GM18867 (cell line): ENCODE measurements around the gene FIBIN.
"Not testable (repeated sequence)": the region's sequence is repeated elsewhere in the genome, so short reads cannot be mapped to it uniquely, and the experiment has no call there.

Source experiments
- ATAC-seq: cut with Tn5 transposase; IDR thresholded peaks from one replicate; pipeline ENCODE4 v1.9.1; 2021; ENCODE audit warnings: mild to moderate bottlenecking, moderate library complexity; ENCODE audit not compliant: unreplicated experiment

The FIBIN gene

DNA sequence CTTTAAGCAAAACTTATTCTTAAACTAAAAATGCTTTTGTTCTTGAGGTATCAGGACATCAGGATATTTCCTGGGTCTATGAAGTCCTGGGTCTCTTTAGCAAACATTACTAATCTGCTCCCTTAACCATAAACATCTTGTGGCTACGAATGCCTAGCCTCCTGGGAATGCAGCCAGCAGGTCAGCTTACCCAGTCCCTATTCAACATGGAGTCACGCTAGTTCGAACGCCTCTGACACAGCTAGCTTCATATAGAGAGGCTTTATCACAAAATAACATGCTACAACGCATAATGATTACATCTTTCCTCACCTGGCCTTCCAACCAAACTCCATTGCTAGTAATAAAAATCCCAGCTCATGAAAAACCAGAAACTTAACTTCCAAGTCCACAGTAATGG is 17.5 kb upstream of the FIBIN start:
- no peak for ATAC-seq

DNA sequence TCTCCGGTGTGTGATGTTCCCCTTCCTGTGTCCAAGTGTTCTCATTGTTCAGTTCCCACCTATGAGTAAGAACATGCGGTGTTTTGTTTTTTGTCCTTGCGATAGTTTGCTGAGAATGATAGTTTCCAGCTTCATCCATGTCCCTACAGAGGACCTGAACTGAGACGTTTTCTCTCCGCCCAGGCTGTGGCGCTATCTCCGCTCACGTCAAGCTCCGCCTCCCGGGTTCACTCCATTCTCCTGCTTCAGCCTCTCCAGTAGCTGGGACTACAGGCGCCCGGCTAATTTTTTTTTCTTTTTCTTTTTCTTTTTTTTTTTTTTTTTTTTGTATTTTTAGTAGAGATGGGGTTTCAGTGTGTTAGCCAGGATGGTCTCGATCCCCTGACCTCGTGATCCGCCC is 16.7 kb upstream of the FIBIN start:
- not testable (repeated sequence) for ATAC-seq

DNA sequence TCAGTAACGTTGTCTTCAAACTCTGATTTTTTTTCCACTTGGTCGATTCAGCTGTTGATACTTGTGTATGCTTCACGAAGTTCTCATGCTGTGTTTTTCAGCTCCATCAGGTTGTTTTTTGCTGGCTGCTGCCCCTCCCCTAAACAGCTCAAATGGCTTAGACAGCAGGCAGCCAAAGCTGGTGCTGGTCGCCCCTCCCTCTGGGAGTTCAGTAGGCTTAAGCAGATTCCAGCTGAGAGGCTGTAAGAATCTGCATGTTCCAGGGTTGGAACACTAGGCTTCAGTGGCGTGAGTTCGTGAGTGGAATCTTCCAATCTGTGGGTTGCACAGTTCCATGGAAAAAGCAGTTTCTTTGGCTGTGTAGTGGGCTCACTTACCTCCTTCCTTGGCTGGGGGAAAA is 10.3 kb upstream of the FIBIN start:
- no peak for ATAC-seq

DNA sequence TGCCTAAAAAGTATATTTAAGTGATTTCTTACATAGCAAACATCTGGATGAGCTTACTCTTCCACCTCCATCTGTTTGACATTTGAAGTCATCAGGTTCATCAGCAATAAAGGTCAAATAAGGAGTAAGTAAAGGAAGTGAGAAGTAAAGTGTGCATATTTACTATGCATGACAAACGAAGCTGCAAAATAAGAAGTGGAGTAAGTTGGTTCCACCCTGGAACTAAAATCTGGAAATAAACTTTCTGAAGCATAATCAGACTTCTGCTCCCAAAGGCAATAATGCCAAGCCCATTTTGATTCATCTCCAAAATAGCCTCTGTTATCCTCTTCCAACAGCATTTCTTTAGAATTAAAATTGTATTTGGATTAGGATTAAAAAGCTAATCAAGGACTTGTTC is 8.4 kb upstream of the FIBIN start:
- ATAC-seq = no peak

DNA sequence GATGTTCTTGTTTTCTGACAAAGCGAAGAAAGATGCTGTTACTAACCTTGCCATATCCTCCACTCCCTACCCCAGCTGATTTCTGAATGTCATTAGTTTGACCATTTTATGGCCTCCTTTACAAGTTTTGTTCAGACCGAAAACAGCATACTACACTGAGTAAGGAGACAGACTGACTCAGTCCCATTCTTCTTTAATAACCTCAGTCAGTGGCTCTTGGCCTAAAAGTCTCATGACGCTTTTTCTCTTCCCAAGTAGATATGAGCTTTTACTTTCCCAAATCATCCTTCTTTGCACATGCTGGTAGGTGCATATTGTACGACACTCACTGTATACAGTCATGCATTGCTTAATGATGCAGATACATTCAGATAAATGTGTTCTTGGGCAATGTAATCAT is 8.0 kb upstream of the FIBIN start:
- no peak for ATAC-seq

DNA sequence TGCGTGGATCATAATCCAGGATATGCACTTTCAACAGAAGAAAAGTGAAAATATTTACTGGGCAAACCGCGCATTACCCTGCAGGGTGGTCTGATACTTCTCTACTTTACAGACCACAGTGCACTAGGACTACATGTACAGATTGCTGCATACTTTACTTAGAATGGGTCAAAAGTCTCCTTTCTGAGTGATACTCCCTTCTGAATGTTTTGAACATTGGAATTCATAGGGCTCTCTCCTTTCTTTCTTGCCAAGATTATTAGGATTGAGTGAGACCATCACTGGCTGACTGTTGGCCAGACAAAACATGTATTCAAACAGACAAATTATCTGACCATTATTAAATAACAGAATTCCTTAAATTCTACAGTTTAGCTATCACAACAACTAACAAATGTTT is 6.6 kb upstream of the FIBIN start:
- ATAC-seq = no peak

DNA sequence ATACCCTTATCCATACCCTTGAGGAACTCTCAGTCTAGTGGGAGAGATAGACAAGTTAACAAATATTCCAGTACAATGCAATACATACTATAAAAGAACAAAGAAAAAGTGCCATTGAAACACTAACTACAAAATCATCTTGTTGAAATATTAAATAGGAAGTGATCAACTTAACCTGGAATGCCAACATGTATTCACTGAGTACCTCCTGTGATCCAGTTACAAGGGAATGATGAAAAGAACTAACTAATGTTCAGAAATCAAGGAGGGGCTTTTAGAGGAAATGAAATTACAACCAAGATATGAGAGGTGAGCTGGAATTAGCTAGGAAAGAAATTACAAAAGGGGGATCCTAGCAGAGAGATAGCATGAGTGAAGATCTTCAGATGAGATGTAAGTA is 6.2 kb upstream of the FIBIN start:
- ATAC-seq = no peak

DNA sequence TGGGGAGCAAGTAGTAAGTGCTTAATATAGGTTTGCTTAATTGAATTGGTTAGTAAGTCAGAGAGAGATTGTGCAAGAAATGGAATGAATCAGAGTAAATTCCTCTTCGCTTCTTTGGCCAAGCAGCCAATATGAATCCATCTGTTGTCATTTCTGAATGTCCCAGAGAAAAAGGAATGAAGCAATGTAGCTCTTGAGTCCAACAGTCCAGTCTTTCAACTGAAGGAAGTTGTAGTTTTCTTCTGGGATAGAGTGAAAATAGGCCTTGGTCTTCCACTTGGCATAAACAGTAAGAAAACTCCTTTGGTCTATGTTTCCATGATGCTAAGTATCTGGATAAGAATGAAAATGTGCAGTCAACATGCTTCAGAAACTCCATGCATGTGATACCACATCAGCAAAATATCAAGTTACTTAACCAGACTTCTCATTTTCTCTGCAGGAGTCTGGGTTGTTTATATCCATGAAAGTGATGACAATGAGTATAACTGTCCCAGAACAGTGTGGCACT is 1.8 kb upstream of the FIBIN start:
- ATAC-seq = no peak

DNA sequence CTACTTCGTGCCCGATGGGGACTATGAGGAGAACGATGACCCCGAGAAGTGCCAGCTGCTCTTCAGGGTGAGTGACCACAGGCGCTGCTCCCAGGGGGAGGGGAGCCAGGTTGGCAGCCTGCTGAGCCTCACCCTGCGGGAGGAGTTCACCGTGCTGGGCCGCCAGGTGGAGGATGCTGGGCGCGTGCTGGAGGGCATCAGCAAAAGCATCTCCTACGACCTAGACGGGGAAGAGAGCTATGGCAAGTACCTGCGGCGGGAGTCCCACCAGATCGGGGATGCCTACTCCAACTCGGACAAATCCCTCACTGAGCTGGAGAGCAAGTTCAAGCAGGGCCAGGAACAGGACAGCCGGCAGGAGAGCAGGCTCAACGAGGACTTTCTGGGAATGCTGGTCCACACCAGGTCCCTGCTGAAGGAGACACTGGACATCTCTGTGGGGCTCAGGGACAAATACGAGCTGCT is 751 bp downstream of the FIBIN start:
- ATAC-seq = no peak

DNA sequence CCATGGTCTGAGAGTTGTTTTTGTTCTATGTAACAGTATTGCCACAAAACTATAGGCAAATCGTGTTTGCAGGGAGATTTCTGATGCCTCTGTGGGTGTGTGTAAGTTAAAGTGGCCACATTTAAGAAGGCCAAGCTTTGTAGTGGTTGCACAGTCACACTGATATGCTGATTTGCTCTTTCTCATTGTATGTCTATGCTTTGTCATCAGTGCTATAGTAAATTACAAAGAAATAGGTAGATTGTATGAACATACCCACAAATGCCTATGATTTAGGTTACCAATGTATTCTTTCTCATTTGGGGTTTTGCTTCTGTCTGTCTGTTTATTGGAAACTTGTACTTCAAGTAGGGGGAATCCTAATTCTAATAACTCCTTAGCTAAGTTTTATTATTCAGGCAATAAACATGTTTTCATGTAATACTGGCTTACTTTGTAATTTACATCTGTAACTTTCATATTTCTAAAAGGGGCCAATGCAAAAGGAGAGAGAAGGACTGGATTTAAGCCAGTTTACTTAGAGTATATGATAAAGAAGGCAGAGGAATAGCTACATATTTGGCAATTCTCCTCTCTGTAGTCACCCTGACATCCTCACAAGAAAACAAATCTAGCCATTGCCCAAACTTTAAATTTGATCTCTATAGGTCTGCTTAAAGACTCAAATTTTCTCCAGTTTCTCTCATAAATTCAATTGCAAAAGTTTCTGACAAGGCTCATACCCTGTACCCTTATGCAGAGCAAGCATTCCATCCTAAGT is 2.0 kb downstream of the FIBIN start:
- ATAC-seq = no peak

DNA sequence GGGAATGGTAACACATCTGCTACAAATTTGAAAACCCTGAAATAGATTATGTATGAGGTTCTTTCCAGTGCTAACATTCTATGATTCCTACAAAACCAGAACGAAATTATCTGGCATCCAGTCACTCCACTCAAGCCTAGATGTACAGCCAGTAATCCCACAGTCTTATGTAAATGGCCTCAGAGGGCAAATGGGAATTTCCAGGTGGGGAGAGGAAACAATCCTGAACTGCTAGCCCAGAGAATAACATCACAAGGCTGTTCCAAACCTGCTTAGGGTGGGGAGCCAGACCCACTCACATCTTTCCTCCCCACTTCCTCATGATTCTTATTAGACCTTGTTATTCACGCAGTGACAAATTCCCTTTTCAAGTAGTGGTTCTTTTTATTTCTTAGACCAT is 3.5 kb downstream of the FIBIN start:
- no peak for ATAC-seq

DNA sequence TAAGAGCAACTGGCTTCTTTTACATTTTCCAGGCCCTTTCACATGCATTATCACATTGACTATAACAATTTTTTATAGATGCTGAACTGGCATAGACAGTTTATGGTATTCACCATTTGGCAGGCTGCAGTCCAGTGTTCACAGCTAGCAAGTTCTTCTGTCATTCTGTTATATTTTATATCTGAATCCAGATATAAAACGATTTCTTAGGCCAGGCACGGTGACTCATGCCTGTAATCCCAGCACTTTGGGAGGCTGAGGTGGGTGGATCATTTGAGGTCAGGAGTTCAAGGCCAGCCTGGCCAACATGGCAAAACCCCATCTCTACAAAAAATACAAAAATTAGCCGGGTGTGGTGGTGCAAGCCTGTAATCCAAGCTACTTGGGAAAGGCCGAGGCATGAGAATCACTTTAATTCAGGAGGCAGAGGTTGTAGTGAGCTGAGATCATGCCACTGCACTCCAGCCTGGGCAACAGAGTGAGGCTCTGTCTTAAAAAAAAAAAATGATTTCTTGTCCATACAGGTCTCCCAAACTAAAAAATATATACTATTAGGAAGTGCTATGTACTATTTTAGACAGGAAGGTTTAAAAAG is 7.3 kb downstream of the FIBIN start:
- ATAC-seq = not testable (repeated sequence)

DNA sequence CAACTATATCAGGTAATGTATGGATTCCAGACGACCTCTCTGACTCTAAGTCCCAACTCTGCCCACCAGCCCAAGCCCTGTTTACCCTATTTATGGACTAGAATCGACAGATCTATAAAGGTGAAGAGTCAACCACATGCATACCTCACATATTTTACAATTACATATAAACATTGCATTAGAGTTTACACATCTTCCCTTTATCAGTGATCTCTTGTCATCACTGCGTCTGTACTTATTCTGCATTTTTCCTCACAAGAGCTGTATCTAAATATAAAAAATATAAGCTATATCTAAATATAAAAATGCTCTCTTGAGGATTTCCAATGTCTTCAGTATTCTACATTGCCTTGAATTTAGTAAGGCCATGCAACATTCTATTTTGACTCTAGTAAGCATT is 8.5 kb downstream of the FIBIN start:
- no peak for ATAC-seq

DNA sequence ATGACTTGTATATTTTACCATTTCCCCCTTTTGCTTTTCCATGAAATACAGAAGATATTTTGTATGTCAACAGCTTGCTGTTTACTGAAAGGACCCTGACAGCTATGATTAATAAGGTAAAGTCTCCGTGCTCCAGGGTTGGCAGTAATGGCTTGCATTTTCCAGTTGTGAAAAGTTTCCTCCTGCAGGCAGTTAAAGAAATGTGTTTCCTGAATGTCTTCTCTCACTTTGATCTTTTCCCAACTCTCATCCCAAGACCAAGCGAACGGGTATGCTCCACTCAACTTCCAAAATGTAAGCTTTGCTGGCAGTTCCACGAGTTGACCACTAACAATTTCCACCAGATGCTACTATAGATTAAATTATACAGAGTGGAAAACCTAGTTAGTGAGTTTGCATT is 8.9 kb downstream of the FIBIN start:
- no peak for ATAC-seq

DNA sequence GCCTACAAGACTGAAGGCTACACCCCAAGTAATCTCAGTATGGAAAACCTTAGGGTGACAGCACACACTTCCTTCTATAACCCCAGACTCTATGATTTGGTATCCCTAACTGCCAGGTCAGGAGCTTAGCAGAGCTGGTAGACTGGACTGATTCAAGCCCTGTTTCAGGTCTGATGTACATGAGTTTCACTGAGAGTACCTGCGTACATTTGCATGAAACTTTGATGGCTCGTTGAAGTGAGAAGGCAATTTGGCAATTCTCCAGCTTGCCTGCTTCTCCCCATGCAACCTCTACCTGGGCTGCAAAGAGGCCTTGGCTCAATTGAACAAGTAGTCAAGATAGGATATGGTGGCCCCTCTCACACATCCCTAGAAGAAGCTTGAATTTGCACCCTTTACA is 10.2 kb downstream of the FIBIN start:
- ATAC-seq = no peak

DNA sequence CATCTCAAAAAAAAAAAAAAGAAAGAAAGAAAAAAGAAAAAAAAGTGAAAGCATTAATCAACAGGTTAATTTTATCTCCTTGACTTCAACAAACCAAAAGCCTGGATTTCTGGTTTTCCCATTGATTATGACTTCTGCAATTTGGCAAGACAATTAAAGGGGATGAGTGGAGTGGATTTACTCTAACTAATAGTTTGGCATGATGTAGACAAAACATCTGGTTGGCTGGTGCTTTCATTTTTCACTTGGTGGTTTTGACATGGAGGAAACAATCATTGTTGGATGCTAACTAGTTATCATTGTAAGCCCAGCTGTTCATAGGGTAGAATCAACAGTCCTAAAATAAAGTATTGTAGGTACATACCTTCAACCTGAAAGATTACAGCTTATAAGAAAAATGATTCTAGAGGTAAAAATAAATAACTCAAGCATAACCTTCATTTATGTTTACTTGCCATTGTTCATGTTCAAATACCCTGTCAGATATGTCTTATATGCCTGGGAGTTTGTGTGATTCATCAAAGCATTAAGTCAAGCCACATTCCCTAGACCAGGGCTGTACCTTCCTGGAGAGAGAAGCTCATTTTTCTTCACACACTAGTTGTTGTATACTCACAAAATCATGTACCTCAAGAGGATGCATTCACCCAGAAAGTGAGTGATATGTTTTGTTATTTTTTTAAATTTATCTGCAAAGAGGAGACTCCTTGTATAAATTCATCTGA is 15.1 kb downstream of the FIBIN start:
- no peak for ATAC-seq

DNA sequence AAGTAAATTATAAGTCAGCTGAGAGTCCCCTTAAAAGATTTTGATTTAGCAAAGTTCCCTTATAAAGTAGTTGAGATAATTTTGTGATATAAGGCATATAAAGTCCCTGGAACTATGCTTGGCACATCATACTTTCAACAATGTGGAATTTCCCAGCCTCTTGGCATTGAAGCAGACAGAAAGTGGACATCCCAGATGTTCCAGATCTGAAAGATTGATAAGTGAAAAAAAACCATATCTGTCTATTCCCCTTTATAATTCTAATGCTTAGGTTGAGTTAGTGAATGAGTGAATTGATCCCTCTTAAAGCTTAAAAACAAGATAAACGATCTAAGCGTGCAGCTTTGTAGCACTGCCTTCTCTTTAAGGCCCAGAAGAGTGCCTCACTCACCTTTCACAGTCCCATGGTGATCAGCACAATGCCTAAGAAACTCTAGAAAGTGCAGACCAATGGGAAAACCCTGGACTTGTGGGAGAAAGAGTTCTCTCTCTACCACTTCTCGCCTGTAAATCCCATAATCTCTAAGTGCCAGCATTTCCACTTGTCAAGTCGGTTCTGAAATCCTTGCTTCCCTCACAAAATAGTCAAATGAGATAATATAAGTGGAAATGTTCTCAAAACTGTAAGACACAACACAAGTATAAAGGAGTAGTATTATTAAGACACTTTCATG is 17.8 kb downstream of the FIBIN start:
- ATAC-seq = no peak

DNA sequence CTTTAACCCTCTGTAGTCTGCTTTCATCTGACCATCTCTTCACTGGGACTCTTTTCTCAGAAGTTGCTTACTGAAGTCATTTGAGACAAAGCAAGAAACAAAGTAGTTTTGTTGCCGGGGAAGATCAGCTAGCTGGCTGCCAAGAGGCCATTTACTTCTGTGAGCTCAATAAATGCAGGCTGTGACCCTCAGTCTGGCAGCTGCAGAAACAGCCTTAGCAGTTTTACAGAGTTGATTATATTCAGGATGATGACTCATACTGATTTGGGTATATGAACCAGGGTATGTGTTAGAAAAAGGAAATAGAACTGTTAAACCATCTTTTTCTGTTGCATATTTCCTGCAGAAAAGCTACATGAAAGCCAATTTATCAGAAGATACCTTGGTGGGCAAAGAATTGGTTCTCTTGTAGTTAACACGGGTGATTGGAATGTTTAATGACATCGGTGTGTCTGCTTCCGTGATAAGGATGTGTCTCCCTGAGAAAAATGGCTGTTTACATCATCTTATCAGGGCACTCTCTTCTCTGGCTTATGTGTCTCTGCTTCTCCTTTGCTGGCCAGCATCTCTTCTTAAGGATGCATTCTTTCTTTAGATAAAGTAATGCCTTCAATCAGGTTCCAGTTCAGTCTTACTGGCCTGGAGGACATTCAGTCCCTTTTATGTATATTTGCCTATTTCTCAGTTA is 18.5 kb downstream of the FIBIN start:
- ATAC-seq = peak; percentile 59

DNA sequence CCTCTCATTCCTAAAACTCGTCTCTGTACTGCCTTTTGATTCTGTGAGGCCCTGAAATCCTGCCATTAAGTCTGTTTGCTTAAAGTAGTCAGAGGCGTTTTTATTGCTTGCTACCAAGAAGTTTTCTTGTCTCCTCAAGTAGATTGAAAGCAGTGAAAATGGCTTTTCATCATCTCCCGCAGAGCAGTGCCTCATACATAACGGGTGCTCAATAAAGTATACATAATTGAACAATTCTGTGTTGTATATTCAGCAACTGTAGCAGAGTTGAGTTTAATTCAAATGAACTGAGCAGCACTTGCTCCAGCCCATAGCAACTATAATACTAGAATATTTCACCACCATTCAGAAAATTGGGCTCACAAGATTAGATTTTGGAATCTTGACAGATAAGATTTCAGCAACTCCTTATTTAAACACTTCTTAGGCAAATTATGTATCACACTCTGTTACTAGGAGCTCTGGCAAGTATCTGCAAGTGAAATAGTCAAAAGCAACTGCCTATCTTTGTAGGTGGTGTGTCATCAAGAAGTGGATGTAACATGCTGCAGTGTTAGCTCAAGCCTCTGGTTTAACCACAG is 20.0 kb downstream of the FIBIN start:
- ATAC-seq = no peak

DNA sequence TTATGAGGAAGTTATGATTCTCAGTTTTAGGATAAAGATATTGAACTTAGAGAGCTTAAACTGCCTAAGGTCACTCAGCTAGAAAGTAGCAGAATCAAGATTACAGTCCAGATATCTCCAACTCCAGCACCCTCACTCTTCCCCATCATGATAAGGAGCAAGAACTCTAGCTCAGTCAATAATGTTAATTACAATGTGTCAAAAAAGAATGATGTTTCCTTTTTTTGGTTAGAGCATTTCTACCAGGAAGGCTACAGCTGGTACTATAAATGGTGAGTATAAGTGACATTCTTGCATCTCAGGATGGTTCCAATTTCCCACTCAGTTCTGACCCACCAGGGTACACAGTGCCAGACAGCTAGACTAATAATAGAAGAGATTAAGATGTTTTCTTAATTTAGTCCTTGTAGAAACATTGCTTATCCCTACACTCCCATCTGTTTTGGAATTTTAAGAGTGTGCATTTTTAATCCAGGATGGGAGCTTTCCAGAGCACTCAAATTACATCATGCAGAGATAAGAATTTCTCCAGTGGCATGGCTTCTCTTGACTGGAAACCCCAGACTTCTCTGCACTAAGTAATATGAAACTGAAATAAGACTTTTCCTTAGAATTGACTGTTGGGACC is 25.1 kb downstream of the FIBIN start:
- ATAC-seq = no peak
